GM12878 (cell line): ENCODE results near the gene MOV10L1. TPM values are rescaled to one million over a fixed set of nuclear protein-coding genes. Genes with fewer than 3 reads are reported as not detected.

Experiments used
- ATAC-seq: fragments of 200-7000 bp; cut with Tn5 transposase; 3 replicates; pipeline ENCODE4 v1.9.1; 2020; ENCODE audit warnings: mild to moderate bottlenecking, moderate library complexity
- BruUV-seq: library from RNA; stranded (reverse); fragments of 400-500 nt; replicated peaks from 2 replicates; lab custom pipeline; 2021; lab: Mats Ljungman, UMichigan
- CTCF ChIA-PET: fragments of 300-600 bp; sonication (Branson Sonifier 250); formaldehyde crosslinking; extraction: SDS; loops from one replicate; lab custom pipeline; 2021; ENCODE audit warnings: inconsistent platforms; lab: Yijun Ruan, JAX
- POLR2A ChIA-PET: fragments of 350-600 bp; formaldehyde crosslinking; extraction: SDS; loops from one replicate; lab custom pipeline; 2021; ENCODE audit warnings: inconsistent platforms; lab: Charles Lee
- RAD21 ChIA-PET: fragments of 300-600 bp; sonication (Branson Sonifier 250); formaldehyde crosslinking; loops from one replicate; lab custom pipeline; 2023; ENCODE audit warnings: antibody characterized with exemption; ENCODE audit not compliant: unreplicated experiment; lab: Charles Lee
- SMC1A ChIA-PET: fragments of 300-600 bp; sonication (Branson Sonifier 250); formaldehyde crosslinking; loops from one replicate; lab custom pipeline; 2023; ENCODE audit not compliant: unreplicated experiment, uncharacterized antibody; lab: Charles Lee
- DNase-seq: peaks from one replicate; pipeline ENCODE4 v3.0.0-alpha.2; 2011; ENCODE audit warnings: low read depth, low spot score
- FAIRE-seq: peaks from 3 replicates; lab custom pipeline; 2011; peaks lifted over from hg19 to GRCh38; lab: Jason Lieb, UNC
- H2AFZ ChIP-seq: 2 replicates; pipeline ENCODE4 v1.6.0; 2011; ENCODE audit warnings: low read depth, low read length, control low read depth; ENCODE audit not compliant: control insufficient read depth
- H3K27ac ChIP-seq: 2 replicates; pipeline ENCODE4 v1.5.1; 2011; ENCODE audit warnings: control low read depth; ENCODE audit not compliant: control insufficient read depth, insufficient read depth
- H3K27me3 ChIP-seq, 2 experiments: replicated peaks in 1 of 2; 2 replicates each; pipeline versions ENCODE4 v1.6.0 to v1.6.1; 2011; ENCODE audit warnings: low read length in 1 of 2; ENCODE audit not compliant: control insufficient read depth in 2 of 2, insufficient read depth in 2 of 2
- H3K36me3 ChIP-seq, 2 experiments: 2 replicates each; pipeline ENCODE4 v1.5.1; 2011; ENCODE audit warnings: low read length in 1 of 2; ENCODE audit not compliant: control insufficient read depth in 2 of 2, insufficient read depth in 2 of 2
- H3K4me1 ChIP-seq: 2 replicates; pipeline ENCODE4 v1.6.1; 2011; ENCODE audit warnings: mild to moderate bottlenecking, low read length, moderate library complexity, mixed read lengths; ENCODE audit not compliant: control insufficient read depth, insufficient read depth
- H3K4me2 ChIP-seq: 2 replicates; pipeline ENCODE4 v1.6.0; 2011; ENCODE audit warnings: control low read depth; ENCODE audit not compliant: control insufficient read depth, insufficient read depth
- H3K4me3 ChIP-seq: fragments of 200-600 bp; sonication (generic); 2 replicates; pipeline ENCODE4 v1.5.1; 2016
- H3K79me2 ChIP-seq: 2 replicates; pipeline ENCODE4 v1.6.0; 2011; ENCODE audit warnings: low read length; ENCODE audit not compliant: control insufficient read depth, insufficient read depth
- H3K9ac ChIP-seq: 2 replicates; pipeline ENCODE4 v1.8.0; 2011; ENCODE audit warnings: low read length, control low read depth, mixed read lengths; ENCODE audit not compliant: control insufficient read depth, insufficient read depth
- H3K9me3 ChIP-seq: replicated peaks from 3 replicates; pipeline ENCODE4 v1.5.1; 2011; ENCODE audit warnings: mild to moderate bottlenecking, low read length; ENCODE audit not compliant: control insufficient read depth, insufficient read depth
- H4K20me1 ChIP-seq: 2 replicates; pipeline ENCODE4 v1.6.0; 2011; ENCODE audit not compliant: control insufficient read depth, insufficient read depth
- ASH2L ChIP-seq: fragments of 300-600, 200-600 bp; sonication (generic); IDR thresholded peaks from 2 replicates; pipeline ENCODE4 v1.6.1; 2017; ENCODE audit warnings: low read depth, mild to moderate bottlenecking, borderline replicate concordance
- BCLAF1 ChIP-seq: fragments of 450-650 bp; IDR thresholded peaks from 2 replicates; pipeline ENCODE4 v1.6.1; 2017; ENCODE audit warnings: antibody characterized with exemption, mild to moderate bottlenecking, moderate library complexity
- BHLHE40 ChIP-seq, 2 experiments: fragments of 450-650 bp in 1 of 2; IDR thresholded peaks; 2 replicates each; pipeline ENCODE4 v1.6.1; 2011 to 2017; ENCODE audit warnings: low read depth in 2 of 2, borderline replicate concordance in 1 of 2, improper control_type of control experiment in 1 of 2, low read length in 1 of 2, mild to moderate bottlenecking in 1 of 2
- BMI1 ChIP-seq: fragments of 450-650 bp; IDR thresholded peaks from 2 replicates; pipeline ENCODE4 v1.6.1; 2016; ENCODE audit warnings: mild to moderate bottlenecking, moderate library complexity, borderline replicate concordance
- BRCA1 ChIP-seq: IDR thresholded peaks from 2 replicates; pipeline ENCODE4 v1.6.1; 2011; ENCODE audit warnings: low read depth, low read length, improper control_type of control experiment
- CEBPB ChIP-seq, 2 experiments: fragments of 150-350 bp in 1 of 2; IDR thresholded peaks; 2 replicates each; pipeline ENCODE4 v1.6.1; 2012 to 2014; ENCODE audit warnings: low read depth in 2 of 2, low read length in 2 of 2, borderline replicate concordance in 1 of 2, inconsistent platforms in 1 of 2
- EZH2 ChIP-seq: IDR thresholded peaks from 2 replicates; pipeline ENCODE4 v1.6.1; 2012; ENCODE audit warnings: low read depth, mild to moderate bottlenecking, control low read depth, inconsistent platforms, low read length, borderline replicate concordance; ENCODE audit not compliant: control insufficient read depth
- GABPA ChIP-seq: IDR thresholded peaks from 2 replicates; pipeline ENCODE4 v1.6.1; 2014; ENCODE audit warnings: antibody characterized with exemption, low read depth, mild to moderate bottlenecking, inconsistent platforms
- RB1 ChIP-seq: fragments of 450-650 bp; formaldehyde crosslinking; IDR thresholded peaks from 2 replicates; pipeline ENCODE4 v1.6.1; 2017; ENCODE audit warnings: mild to moderate bottlenecking, borderline replicate concordance
- RBBP5 ChIP-seq: fragments of 200-600 bp; sonication (generic); conservative IDR thresholded peaks from 2 replicates; pipeline ENCODE4 v1.6.1; 2016
- RCOR1 ChIP-seq: conservative IDR thresholded peaks from 2 replicates; pipeline ENCODE4 v1.6.1; 2012; ENCODE audit warnings: low read depth, low read length, improper control_type of control experiment
- TCF3 ChIP-seq: IDR thresholded peaks from 2 replicates; pipeline ENCODE4 v1.6.1; 2012; ENCODE audit warnings: low read depth, mild to moderate bottlenecking, low read length, borderline replicate concordance; ENCODE audit not compliant: insufficient read depth
- YBX1 ChIP-seq: fragments of 450-650 bp; IDR thresholded peaks from 2 replicates; pipeline ENCODE4 v1.6.1; 2016; ENCODE audit warnings: antibody characterized with exemption
- WGBS: methylation state at CpG from one replicate; pipeline ENCODE4 v1.1.6; 2016; ENCODE audit warnings: low lambda C conversion rate; ENCODE audit not compliant: insufficient replicate concordance, insufficient coverage; ENCODE audit errors: missing lambda C conversion rate; 5-methylcytosine and 5-hydroxymethylcytosine counted together
- in situ Hi-C: fragments of 300-500 bp; cut with MboI; formaldehyde crosslinking; loops from 9 replicates; pipeline ENCODE4 v1.14.3; 2018; ENCODE audit warnings: mixed read lengths
- intact Hi-C: fragments of 100-400 bp; cut with micrococcal nuclease; formaldehyde crosslinking; loops from one replicate; pipeline ENCODE4 v1.14.2; 2022; ENCODE audit not compliant: unreplicated experiment
- polyA plus RNA-seq, 11 experiments: library from polyadenylated mRNA; depleted of rRNA in 4 of 11; unstranded in 6 of 11; stranded (reverse) in 5 of 11; fragments of >200 nt; fragmentation: Nextera tagmentation in 4 of 11; fragmentation: Illumina TruSeq in 1 of 11; extraction: Ambion mirVana in 4 of 11; extraction: Trizol in 1 of 11; gene quantifications; 1 replicate in 1 of 11; 2 replicates in 10 of 11; pipeline versions ENCODE4 v1.2.1 to v1.2.3, GENCODE V29; 2011 to 2016; ENCODE audit warnings: inconsistent platforms in 2 of 11, missing spikeins in 2 of 11, low read depth in 1 of 11
- total RNA-seq, 4 experiments: library from RNA; depleted of rRNA in 3 of 4; stranded (reverse); fragments of >200 nt in 3 of 4; fragmentation: Illumina TruSeq in 1 of 4; extraction: Trizol in 1 of 4; gene quantifications; 2 replicates each; pipeline versions ENCODE4 v1.2.1 to v1.2.3, GENCODE V29; 2013 to 2021
- TF ChIP-seq, protein P1 (sequence below): fragments of 450-650 bp; formaldehyde crosslinking; IDR thresholded peaks from 2 replicates; pipeline ENCODE4 v1.4.0; 2020; ENCODE audit warnings: mild to moderate bottlenecking, moderate library complexity

Gene MOV10L1
- total and polyA plus RNA-seq, 10 of the 15 experiments (the other 5 are each of a cell fraction or from before 2014, with no cell fraction given) = 0.22 TPM; not detected in 9

GRCh38 chr22:50044485-50045118 lies 45.2 kb upstream of the MOV10L1 start:
- no peak overlapping the region for H3K9ac ChIP-seq
- SMC1A ChIA-PET = no interaction called here
- H4K20me1 ChIP-seq = no peaks in the 10 kb centered on the region
- no peak overlapping the region for H2AFZ ChIP-seq
- ATAC-seq (no peak), FAIRE-seq (no peak), DNase-seq (no peak)
- H3K4me1 ChIP-seq = no peaks in the 10 kb centered on the region
- BruUV-seq = no TSS peak
- TF ChIP-seq YBX1 = no peak
- no peak for TF ChIP-seq EZH2
- TF ChIP-seq ASH2L = no peak
- TF ChIP-seq RBBP5 = no peak
- no peak for TF ChIP-seq RB1
- TF ChIP-seq BCLAF1 = no peak
- TF ChIP-seq TCF3 = no peak
- no peak for TF ChIP-seq BMI1
- no peak for TF ChIP-seq RCOR1
- TF ChIP-seq, protein P1, sequence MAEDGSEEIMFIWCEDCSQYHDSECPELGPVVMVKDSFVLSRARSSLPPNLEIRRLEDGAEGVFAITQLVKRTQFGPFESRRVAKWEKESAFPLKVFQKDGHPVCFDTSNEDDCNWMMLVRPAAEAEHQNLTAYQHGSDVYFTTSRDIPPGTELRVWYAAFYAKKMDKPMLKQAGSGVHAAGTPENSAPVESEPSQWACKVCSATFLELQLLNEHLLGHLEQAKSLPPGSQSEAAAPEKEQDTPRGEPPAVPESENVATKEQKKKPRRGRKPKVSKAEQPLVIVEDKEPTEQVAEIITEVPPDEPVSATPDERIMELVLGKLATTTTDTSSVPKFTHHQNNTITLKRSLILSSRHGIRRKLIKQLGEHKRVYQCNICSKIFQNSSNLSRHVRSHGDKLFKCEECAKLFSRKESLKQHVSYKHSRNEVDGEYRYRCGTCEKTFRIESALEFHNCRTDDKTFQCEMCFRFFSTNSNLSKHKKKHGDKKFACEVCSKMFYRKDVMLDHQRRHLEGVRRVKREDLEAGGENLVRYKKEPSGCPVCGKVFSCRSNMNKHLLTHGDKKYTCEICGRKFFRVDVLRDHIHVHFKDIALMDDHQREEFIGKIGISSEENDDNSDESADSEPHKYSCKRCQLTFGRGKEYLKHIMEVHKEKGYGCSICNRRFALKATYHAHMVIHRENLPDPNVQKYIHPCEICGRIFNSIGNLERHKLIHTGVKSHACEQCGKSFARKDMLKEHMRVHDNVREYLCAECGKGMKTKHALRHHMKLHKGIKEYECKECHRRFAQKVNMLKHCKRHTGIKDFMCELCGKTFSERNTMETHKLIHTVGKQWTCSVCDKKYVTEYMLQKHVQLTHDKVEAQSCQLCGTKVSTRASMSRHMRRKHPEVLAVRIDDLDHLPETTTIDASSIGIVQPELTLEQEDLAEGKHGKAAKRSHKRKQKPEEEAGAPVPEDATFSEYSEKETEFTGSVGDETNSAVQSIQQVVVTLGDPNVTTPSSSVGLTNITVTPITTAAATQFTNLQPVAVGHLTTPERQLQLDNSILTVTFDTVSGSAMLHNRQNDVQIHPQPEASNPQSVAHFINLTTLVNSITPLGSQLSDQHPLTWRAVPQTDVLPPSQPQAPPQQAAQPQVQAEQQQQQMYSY (CRISPR knock-in tag) = no peak
- no peak for TF ChIP-seq GABPA
- no peak for TF ChIP-seq BHLHE40 (IDR thresholded peaks at IDR 0.05; ENCODE audit: borderline replicate concordance in 1 of 2, low read depth in 2 of 2, low read length in 1 of 2)
- no peak for TF ChIP-seq BRCA1
- no peak for TF ChIP-seq CEBPB (IDR thresholded peaks at IDR 0.05; ENCODE audit: borderline replicate concordance in 1 of 2, low read depth in 2 of 2, low read length in 2 of 2)
- no peaks in the 10 kb centered on the region for H3K79me2 ChIP-seq
- no peak overlapping the region for H3K27ac ChIP-seq
- POLR2A ChIA-PET = no interaction called here
- no peak overlapping the region for H3K4me3 ChIP-seq
- intact Hi-C loops (no loop called here), in situ Hi-C loops (loop anchor here (25.0 kb wide), 1 partner anchor 707 kb away; no protein-coding TSS in a partner anchor)
- no peaks in the 10 kb centered on the region; the same call in 2 of the 3 replicates for H3K9me3 ChIP-seq
- no peaks in the 10 kb centered on the region; a peak in 1 of 4 replicates for H3K27me3 ChIP-seq
- CTCF ChIA-PET = no interaction called here
- 15% methylated on average over 30 of the region's 30 CpGs for WGBS
- H3K36me3 ChIP-seq = no peaks in the 10 kb centered on the region
- H3K4me2 ChIP-seq = no peak overlapping the region
- RAD21 ChIA-PET = no interaction called here
